Suprapubic skin (tissue), 4 donors: ENCODE results near the gene EIF2S3. TPM values are rescaled to one million over a fixed set of nuclear protein-coding genes. Genes with fewer than 3 reads are reported as not detected.

ENCODE experiments used
- DNase-seq, 2 donors: peaks; one replicate each; pipeline ENCODE4 v3.0.0-alpha.2; 2019; ENCODE audit warnings: low spot score in 2 of 2
- H3K27ac ChIP-seq: fragments of 200-600 bp; sonication (generic); one replicate; pipeline ENCODE4 v1.5.1; 2019
- H3K27me3 ChIP-seq: fragments of 200-600 bp; sonication (generic); one replicate; pipeline ENCODE4 v1.5.1; 2019
- H3K36me3 ChIP-seq: fragments of 200-600 bp; sonication (generic); one replicate; pipeline ENCODE4 v1.5.1; 2019
- H3K4me1 ChIP-seq: fragments of 200-600 bp; sonication (generic); one replicate; pipeline ENCODE4 v1.5.1; 2019
- H3K4me3 ChIP-seq: fragments of 200-600 bp; sonication (generic); one replicate; pipeline ENCODE4 v1.5.1; 2019; ENCODE audit warnings: mild to moderate bottlenecking
- H3K9me3 ChIP-seq: fragments of 200-600 bp; sonication (generic); one replicate; pipeline ENCODE4 v1.5.1; 2019
- EP300 ChIP-seq: sonication (generic); formaldehyde crosslinking; IDR thresholded peaks from one replicate; pipeline ENCODE4 v1.6.1; 2017; ENCODE audit warnings: antibody characterized with exemption
- POLR2A ChIP-seq, 2 donors: fragments of 450-650 bp; IDR thresholded peaks; one replicate each; pipeline ENCODE4 v1.6.1; 2017; ENCODE audit warnings: antibody characterized with exemption in 2 of 2, mild to moderate bottlenecking in 2 of 2, moderate library complexity in 2 of 2
- POLR2AphosphoS5 ChIP-seq, 3 donors: sonication (generic); formaldehyde crosslinking; IDR thresholded peaks; one replicate each; pipeline ENCODE4 v1.6.1; 2017; ENCODE audit warnings: antibody characterized with exemption in 3 of 3
- whole genome bisulfite sequencing: methylation state at CpG from one replicate; pipeline ENCODE4 v1.1.5; 2018; 5-methylcytosine and 5-hydroxymethylcytosine counted together
- total RNA-seq, 4 donors: library from RNA; depleted of rRNA; stranded (reverse); fragments of >200 nt; gene quantifications; one replicate each; pipeline ENCODE4 v1.1.0, GENCODE V29; 2016
- TF ChIP-seq, protein P1 (sequence below), 2 donors: fragments of 200-600 bp in 1 of 2; fragments of 450-650 bp in 1 of 2; sonication (generic) in 1 of 2; IDR thresholded peaks; one replicate each; pipeline ENCODE4 v1.5.1; 2016 to 2019; ENCODE audit warnings: antibody characterized with exemption in 2 of 2, mild to moderate bottlenecking in 1 of 2, moderate library complexity in 1 of 2

Gene EIF2S3
- total RNA-seq, 4 donors from 2014 or later: 111 to 118 (median 115) TPM

DNA sequence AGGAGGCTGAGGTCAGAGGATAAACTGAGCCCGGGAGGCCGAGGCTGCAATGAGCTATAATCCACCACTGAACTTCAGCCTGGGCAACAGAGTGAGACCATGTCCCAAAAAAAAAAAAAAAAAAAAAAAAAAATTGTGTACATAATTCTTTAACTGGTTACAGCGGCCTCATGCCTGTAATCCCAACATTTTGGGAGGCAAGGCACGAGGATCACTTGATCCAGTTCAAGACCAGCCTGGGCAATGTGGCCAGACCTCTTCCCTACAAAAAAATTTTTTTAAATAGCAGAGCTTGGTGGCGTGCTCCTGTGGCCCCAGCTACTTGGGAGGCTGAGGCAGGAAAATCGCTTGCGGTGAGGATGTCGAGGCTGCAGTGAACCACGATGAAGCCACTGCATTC, 37.1 kb upstream of the EIF2S3 start:
- 88% methylated on average over 9 of the region's 9 CpGs for WGBS
- H3K4me1 ChIP-seq: peaks cover 3% of the 10 kb centered on the region
- no peaks in the 10 kb centered on the region for H3K9me3 ChIP-seq
- no peak overlapping the region for H3K4me3 ChIP-seq
- TF ChIP-seq POLR2A (IDR thresholded peaks at IDR 0.05): no peak
- TF ChIP-seq, protein P1, sequence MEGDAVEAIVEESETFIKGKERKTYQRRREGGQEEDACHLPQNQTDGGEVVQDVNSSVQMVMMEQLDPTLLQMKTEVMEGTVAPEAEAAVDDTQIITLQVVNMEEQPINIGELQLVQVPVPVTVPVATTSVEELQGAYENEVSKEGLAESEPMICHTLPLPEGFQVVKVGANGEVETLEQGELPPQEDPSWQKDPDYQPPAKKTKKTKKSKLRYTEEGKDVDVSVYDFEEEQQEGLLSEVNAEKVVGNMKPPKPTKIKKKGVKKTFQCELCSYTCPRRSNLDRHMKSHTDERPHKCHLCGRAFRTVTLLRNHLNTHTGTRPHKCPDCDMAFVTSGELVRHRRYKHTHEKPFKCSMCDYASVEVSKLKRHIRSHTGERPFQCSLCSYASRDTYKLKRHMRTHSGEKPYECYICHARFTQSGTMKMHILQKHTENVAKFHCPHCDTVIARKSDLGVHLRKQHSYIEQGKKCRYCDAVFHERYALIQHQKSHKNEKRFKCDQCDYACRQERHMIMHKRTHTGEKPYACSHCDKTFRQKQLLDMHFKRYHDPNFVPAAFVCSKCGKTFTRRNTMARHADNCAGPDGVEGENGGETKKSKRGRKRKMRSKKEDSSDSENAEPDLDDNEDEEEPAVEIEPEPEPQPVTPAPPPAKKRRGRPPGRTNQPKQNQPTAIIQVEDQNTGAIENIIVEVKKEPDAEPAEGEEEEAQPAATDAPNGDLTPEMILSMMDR (IDR thresholded peaks at IDR 0.05): no peak
- TF ChIP-seq EP300: no peak
- no peak for TF ChIP-seq POLR2AphosphoS5 (IDR thresholded peaks at IDR 0.05)
- H3K27ac ChIP-seq: no peak overlapping the region
- no peak for DNase-seq
- H3K36me3 ChIP-seq: no peaks in the 10 kb centered on the region
- H3K27me3 ChIP-seq: no peaks in the 10 kb centered on the region

DNA sequence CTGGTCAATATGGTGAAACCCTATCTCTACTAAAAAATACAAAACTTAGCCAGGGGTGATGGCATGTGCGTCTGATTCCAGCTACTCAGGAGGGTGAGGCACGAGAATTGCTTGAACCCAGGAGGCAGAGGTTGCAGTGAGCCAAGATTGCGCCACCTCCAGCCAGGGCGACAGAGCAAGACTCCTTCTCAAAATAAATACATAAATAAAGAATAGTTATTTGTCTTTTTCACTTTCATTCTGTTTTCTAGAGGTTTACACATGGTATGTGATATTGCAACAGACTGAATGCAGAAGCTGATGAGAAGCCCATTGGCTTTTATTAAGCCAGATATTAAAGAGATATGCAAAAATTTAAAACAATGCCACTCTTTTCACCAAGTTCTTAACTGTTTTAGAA, 35.9 kb upstream of the EIF2S3 start:
- TF ChIP-seq POLR2A (IDR thresholded peaks at IDR 0.05): no peak
- TF ChIP-seq, protein P1 (IDR thresholded peaks at IDR 0.05): no peak
- TF ChIP-seq POLR2AphosphoS5 (IDR thresholded peaks at IDR 0.05): no peak
- no peak for TF ChIP-seq EP300
- no peak for DNase-seq
- no peak overlapping the region for H3K27ac ChIP-seq

DNA sequence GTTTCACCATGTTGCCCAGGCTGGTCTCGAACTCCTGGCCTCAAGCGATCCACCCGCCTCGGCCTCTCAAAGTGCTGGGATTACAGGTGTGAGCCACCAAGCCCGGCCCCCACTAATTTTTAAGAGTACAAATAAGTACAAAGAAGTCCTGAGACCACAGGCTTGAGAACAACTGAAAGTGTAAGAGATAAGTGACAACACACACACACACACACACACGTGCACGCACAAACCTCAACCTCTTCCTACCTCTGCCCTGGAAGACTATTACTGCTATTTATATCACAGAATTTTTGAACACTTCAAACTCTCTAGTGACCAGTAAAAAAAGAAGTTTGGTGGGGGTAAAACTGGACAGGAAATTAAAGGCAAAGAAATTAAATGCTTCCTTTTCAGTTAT, 35.3 kb upstream of the EIF2S3 start:
- no peaks in the 10 kb centered on the region for H3K36me3 ChIP-seq
- DNase-seq: no peak
- H3K4me1 ChIP-seq: peaks cover 3% of the 10 kb centered on the region
- H3K27ac ChIP-seq: no peak overlapping the region
- no peak for TF ChIP-seq POLR2A (IDR thresholded peaks at IDR 0.05)
- TF ChIP-seq EP300: no peak
- no peak for TF ChIP-seq POLR2AphosphoS5 (IDR thresholded peaks at IDR 0.05)
- TF ChIP-seq, protein P1 (IDR thresholded peaks at IDR 0.05): no peak
- no peak overlapping the region for H3K4me3 ChIP-seq
- 79% methylated on average over 7 of the region's 7 CpGs for WGBS
- no peaks in the 10 kb centered on the region for H3K27me3 ChIP-seq
- no peaks in the 10 kb centered on the region for H3K9me3 ChIP-seq

More for the DNA sequence above, 35.9 kb upstream of the EIF2S3 start:
- Histone ChIP-seq H3K4me3 (no peak overlapping the region), H3K36me3 (no peaks in the 10 kb centered on the region), H3K9me3 (no peaks in the 10 kb centered on the region), H3K4me1 (peaks cover 3% of the 10 kb centered on the region), H3K27me3 (no peaks in the 10 kb centered on the region)
- WGBS: 57% methylated on average over 4 of the region's 4 CpGs

DNA sequence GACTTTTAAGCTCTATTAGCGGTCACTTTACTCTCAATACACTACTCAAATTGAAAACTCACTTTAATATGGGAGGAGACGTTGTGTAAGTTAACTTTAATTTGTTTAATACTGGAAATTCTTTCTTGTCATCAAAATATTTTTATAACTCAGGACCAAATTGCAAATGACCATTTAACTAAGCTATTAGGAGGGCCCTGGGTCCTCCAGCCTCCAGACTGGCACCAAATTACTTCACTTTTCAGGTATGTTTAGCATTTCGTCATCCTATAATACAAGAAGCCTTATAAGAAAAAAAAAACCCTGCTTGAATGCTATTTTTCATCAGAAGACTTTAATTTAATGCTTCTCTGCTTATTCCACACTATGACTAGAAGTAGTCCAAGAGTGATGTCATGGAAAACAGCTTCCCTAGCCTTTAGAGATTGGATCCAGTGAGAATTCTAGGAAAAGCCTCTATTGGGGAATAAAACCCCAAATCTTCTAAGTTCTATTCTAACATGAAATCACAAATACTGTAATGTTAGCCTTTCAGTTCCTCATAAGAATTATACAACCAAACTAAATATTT, 34.4 kb upstream of the EIF2S3 start:
- no peak overlapping the region for H3K27ac ChIP-seq
- H3K4me1 ChIP-seq: peaks cover 3% of the 10 kb centered on the region
- H3K36me3 ChIP-seq: no peaks in the 10 kb centered on the region
- no peak overlapping the region for H3K4me3 ChIP-seq
- TF ChIP-seq EP300 (no peak), POLR2A (IDR thresholded peaks at IDR 0.05) (no peak), POLR2AphosphoS5 (IDR thresholded peaks at IDR 0.05) (no peak)
- H3K9me3 ChIP-seq: no peaks in the 10 kb centered on the region
- no peaks in the 10 kb centered on the region for H3K27me3 ChIP-seq
- WGBS: 62% methylated on average over 3 of the region's 3 CpGs
- no peak for DNase-seq

DNA sequence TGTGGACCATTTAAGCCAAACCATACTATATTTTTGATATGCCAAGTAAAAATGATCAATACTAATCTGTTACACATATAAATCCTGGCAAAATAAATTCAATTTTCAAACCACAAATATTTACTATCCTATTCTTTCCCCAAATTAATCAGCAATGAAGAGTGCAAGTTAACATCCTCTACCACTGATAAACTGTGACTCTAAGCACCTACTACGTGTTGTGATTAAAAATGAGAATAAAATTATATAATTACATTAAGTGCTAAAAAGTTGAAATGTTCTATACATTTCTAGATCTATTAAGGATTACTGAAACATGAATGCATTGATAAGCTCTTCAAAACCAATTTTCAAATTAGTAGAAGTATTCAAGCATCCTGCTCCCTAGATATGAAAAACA, 31.2 kb upstream of the EIF2S3 start:
- H3K27me3 ChIP-seq: no peaks in the 10 kb centered on the region
- no peak for DNase-seq
- WGBS: 29% methylated on average over 1 of the region's 1 CpG

More for the DNA sequence above, 31.2 kb upstream of the EIF2S3 start:
- Histone ChIP-seq H3K36me3 (no peaks in the 10 kb centered on the region), H3K4me1 (peaks cover 3% of the 10 kb centered on the region), H3K4me3 (peak overlapping the region; percentile 79), H3K27ac (no peak overlapping the region), H3K9me3 (no peaks in the 10 kb centered on the region)
- TF ChIP-seq EP300: no peak
- TF ChIP-seq, protein P1 (IDR thresholded peaks at IDR 0.05): no peak
- no peak for TF ChIP-seq POLR2AphosphoS5 (IDR thresholded peaks at IDR 0.05)
- no peak for TF ChIP-seq POLR2A (IDR thresholded peaks at IDR 0.05)
